NB4 (cell line): ENCODE results near the gene DDX3X.

Source experiments
- CTCF ChIP-seq: IDR thresholded peaks from one replicate; pipeline ENCODE4 v1.5.1; 2012; ENCODE audit warnings: low read depth, low read length
- MAX ChIP-seq: IDR thresholded peaks from 2 replicates; pipeline ENCODE4 v1.6.1; 2011; ENCODE audit warnings: low read depth, low read length
- MYC ChIP-seq: IDR thresholded peaks from 2 replicates; pipeline ENCODE4 v1.6.1; 2011; ENCODE audit warnings: low read depth, low read length
- POLR2A ChIP-seq: IDR thresholded peaks from 2 replicates; pipeline ENCODE4 v1.6.1; 2011; ENCODE audit warnings: mild to moderate bottlenecking; ENCODE audit not compliant: insufficient read length; ENCODE audit errors: extremely low read depth

DNA sequence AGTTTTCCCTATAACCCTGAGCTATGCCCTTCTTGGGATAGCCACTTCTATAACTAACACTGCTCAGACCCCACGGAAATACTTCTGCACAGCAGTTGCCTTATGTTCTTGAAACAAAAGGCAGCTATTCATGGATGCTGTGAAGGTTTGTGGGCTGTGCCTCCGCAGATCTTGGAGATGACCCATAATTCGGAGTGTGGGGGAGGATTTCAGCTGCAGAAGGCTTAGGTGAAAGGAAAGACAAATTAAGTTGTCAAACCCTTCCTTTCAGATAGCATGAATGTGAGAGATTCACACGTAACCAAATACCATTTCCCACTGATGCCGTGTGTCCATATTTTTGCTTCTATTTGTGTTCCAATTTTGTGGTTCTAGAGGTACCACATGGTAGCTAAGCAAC, 75.0 kb downstream of the DDX3X start:
- TF ChIP-seq POLR2A: no peak
- TF ChIP-seq MYC: no peak
- TF ChIP-seq CTCF: no peak
- no peak for TF ChIP-seq MAX
